SU-DHL-6 (cell line): Measurements from ENCODE around the gene HID1.
"Not testable (repeated sequence)": the region's sequence is repeated elsewhere in the genome, so short reads cannot be mapped to it uniquely, and the experiment has no call there.

Experiments
- H2AFZ ChIP-seq: fragments of 200-600 bp; sonication (generic); 2 replicates; pipeline ENCODE4 v1.6.1; 2014; ENCODE audit warnings: low read depth, mild to moderate bottlenecking, moderate library complexity, mixed read lengths, antibody characterized with exemption, low read length; ENCODE audit not compliant: severe bottlenecking
- H3F3A ChIP-seq: fragments of 200-600 bp; shearing (Covaris generic); 2 replicates; pipeline ENCODE4 v1.6.0; 2016; ENCODE audit warnings: antibody characterized with exemption, mild to moderate bottlenecking; ENCODE audit not compliant: insufficient read depth
- H3K27ac ChIP-seq: fragments of 200-600 bp; sonication (generic); 2 replicates; pipeline ENCODE4 v1.5.1; 2016; ENCODE audit warnings: low read depth, mild to moderate bottlenecking, low read length, moderate library complexity, mixed read lengths
- H3K27me3 ChIP-seq: fragments of 200-600 bp; sonication (generic), shearing (Covaris generic); 2 replicates; pipeline ENCODE4 v1.6.0; 2014; ENCODE audit warnings: mild to moderate bottlenecking, low read length
- H3K36me3 ChIP-seq: fragments of 200-600 bp; sonication (generic); 2 replicates; pipeline ENCODE4 v1.6.1; 2014; ENCODE audit warnings: mild to moderate bottlenecking, low read length, mixed read lengths
- H3K4me2 ChIP-seq: fragments of 300-600, 200-600 bp; shearing (Covaris generic), sonication (generic); 2 replicates; pipeline ENCODE4 v1.6.0; 2014; ENCODE audit warnings: low read length, low read depth, mild to moderate bottlenecking; ENCODE audit not compliant: poor library complexity, severe bottlenecking
- H3K4me3 ChIP-seq: fragments of 200-600 bp; sonication (generic); 2 replicates; pipeline ENCODE4 v1.5.1; 2014; ENCODE audit warnings: antibody characterized with exemption, low read length, mild to moderate bottlenecking, mixed read lengths; ENCODE audit not compliant: insufficient read depth, poor library complexity, severe bottlenecking
- H3K79me2 ChIP-seq: fragments of 200-600 bp; sonication (generic); 2 replicates; pipeline ENCODE4 v1.6.1; 2014; ENCODE audit warnings: mild to moderate bottlenecking, low read length, moderate library complexity; ENCODE audit not compliant: insufficient read depth
- H3K9ac ChIP-seq: fragments of 200-600 bp; sonication (generic); 2 replicates; pipeline ENCODE4 v1.7.0; 2014; ENCODE audit warnings: mild to moderate bottlenecking, low read length
- H3K9me2 ChIP-seq: fragments of 200-600 bp; sonication (generic); replicated peaks from 2 replicates; pipeline ENCODE4 v1.6.1; 2014; ENCODE audit warnings: low read length; ENCODE audit not compliant: insufficient read depth
- H3K9me3 ChIP-seq: fragments of 200-600 bp; sonication (generic); 2 replicates; pipeline ENCODE4 v1.6.1; 2014; ENCODE audit warnings: low read length, mixed read lengths; ENCODE audit not compliant: insufficient read depth
- H4K20me1 ChIP-seq: fragments of 200-600 bp; sonication (generic); 2 replicates; pipeline ENCODE4 v1.6.1; 2014; ENCODE audit warnings: low read depth, mild to moderate bottlenecking, antibody characterized with exemption, low read length, moderate library complexity, mixed read lengths
- CTCF ChIP-seq: fragments of 200-600 bp; sonication (generic); IDR thresholded peaks from one replicate; pipeline ENCODE4 v1.5.1; 2017; ENCODE audit warnings: antibody characterized with exemption, mild to moderate bottlenecking, low read length, moderate library complexity; ENCODE audit not compliant: insufficient read depth, poor library complexity, severe bottlenecking
- EZH2phosphoT487 ChIP-seq: fragments of 200-600 bp; sonication (generic), shearing (Covaris generic); conservative IDR thresholded peaks from 2 replicates; pipeline ENCODE4 v1.6.1; 2018; ENCODE audit warnings: mild to moderate bottlenecking, antibody characterized with exemption, low read length, moderate library complexity, mixed read lengths

The HID1 gene

GRCh38 chr17:74986206-74986576 lies 13.6 kb upstream of the HID1 start:
- TF ChIP-seq EZH2phosphoT487 (no peak), CTCF (no peak)
- H3K9me2 ChIP-seq: no peaks in the 10 kb centered on the region
- H3K27me3 ChIP-seq: no peaks in the 10 kb centered on the region

GRCh38 chr17:74982663-74983313 lies 10.2 kb upstream of the HID1 start:
- not testable (repeated sequence) for H3K27ac ChIP-seq, H3K79me2 ChIP-seq, H4K20me1 ChIP-seq, H3K9me2 ChIP-seq, H3F3A ChIP-seq, H3K36me3 ChIP-seq, H3K27me3 ChIP-seq, H3K9me3 ChIP-seq
- peak overlapping the region; percentile 70 for H2AFZ ChIP-seq
- peak overlapping the region; percentile 26 for H3K4me3 ChIP-seq
- H3K9ac ChIP-seq: peak overlapping the region; percentile 39; the same call in 1 of the 2 replicates
- peak overlapping the region; percentile 42 for H3K4me2 ChIP-seq

More at GRCh38 chr17:74986206-74986576, 13.6 kb upstream of the HID1 start:
- H3K36me3 ChIP-seq: no peaks in the 10 kb centered on the region
- H3K79me2 ChIP-seq: no peaks in the 10 kb centered on the region
- no peak overlapping the region for H2AFZ ChIP-seq
- no peaks in the 10 kb centered on the region for H4K20me1 ChIP-seq
- H3K9ac ChIP-seq: no peak overlapping the region
- no peak overlapping the region for H3K4me2 ChIP-seq
- H3K4me3 ChIP-seq: no peak overlapping the region
- H3K9me3 ChIP-seq: no peaks in the 10 kb centered on the region
- no peaks in the 10 kb centered on the region for H3F3A ChIP-seq
- no peak overlapping the region for H3K27ac ChIP-seq

- Histone ChIP-seq H3K79me2 (no peaks in the 10 kb centered on the region), H4K20me1 (no peaks in the 10 kb centered on the region), H3K36me3 (no peaks in the 10 kb centered on the region), H3K9ac (peak overlapping the region; percentile 39), H2AFZ (peak overlapping the region; percentile 70), H3K4me3 (peak overlapping the region; percentile 26), H3K4me2 (peak overlapping the region; percentile 42), H3K9me3 (no peaks in the 10 kb centered on the region), H3K27me3 (no peaks in the 10 kb centered on the region), H3K27ac (no peak overlapping the region), H3F3A (no peaks in the 10 kb centered on the region), H3K9me2 (no peaks in the 10 kb centered on the region)
- no peak for TF ChIP-seq CTCF
- TF ChIP-seq EZH2phosphoT487: no peak
Observed at GRCh38 chr17:74981979-74982662, 9.6 kb upstream of the HID1 start.

GRCh38 chr17:74981318-74981978 lies 8.9 kb upstream of the HID1 start:
- peak overlapping the region; percentile 15 for H2AFZ ChIP-seq
- H3K27ac ChIP-seq: no peak overlapping the region

More at GRCh38 chr17:74981318-74981978, 8.9 kb upstream of the HID1 start:
- Histone ChIP-seq H3K9me2 (no peaks in the 10 kb centered on the region), H3K27me3 (no peaks in the 10 kb centered on the region), H3K9me3 (no peaks in the 10 kb centered on the region), H4K20me1 (no peaks in the 10 kb centered on the region), H3K36me3 (no peaks in the 10 kb centered on the region), H3F3A (no peaks in the 10 kb centered on the region), H3K9ac (peak overlapping the region; percentile 39), H3K79me2 (no peaks in the 10 kb centered on the region), H3K4me3 (peak overlapping the region; percentile 26), H3K4me2 (peak overlapping the region; percentile 42)
- TF ChIP-seq EZH2phosphoT487 (no peak), CTCF (no peak)
